Activated CD4-positive, alpha-beta T cell treated with anti-CD3 and anti-CD28 coated beads, Interleukin-2, amount 50 U/mL, for 24 hours (primary cell): ENCODE data around the gene SHMT2.
A peak's percentile ranks its signal among the peaks of the same experiment; 100 is the strongest.

Experiments
- DNase-seq, 2 donors: peaks; one replicate each; pipeline ENCODE4 v3.0.0-alpha.2; 2020; ENCODE audit warnings: low read depth in 1 of 2, low spot score in 1 of 2

The SHMT2 gene

GRCh38 chr12:57238854-57239554 is 9.5 kb downstream of the SHMT2 start:
- peak; percentile 76 to 87 for DNase-seq

- no peak for DNase-seq
These were observed 10.1 kb downstream of the SHMT2 start for GRCh38 chr12:57239587-57240065.

- peak in 1 of 2 donors; percentile 56 for DNase-seq
These were observed 10.8 kb downstream of the SHMT2 start for GRCh38 chr12:57240066-57240921.

- DNase-seq, result no peak
These were observed 11.5 kb downstream of the SHMT2 start for GRCh38 chr12:57240926-57241401.

- DNase-seq, result no peak
These were observed 12.1 kb downstream of the SHMT2 start for GRCh38 chr12:57241402-57242310.

- no peak for DNase-seq
These were observed 12.8 kb downstream of the SHMT2 start for GRCh38 chr12:57242329-57242690.

GRCh38 chr12:57242691-57243454 is 13.4 kb downstream of the SHMT2 start:
- no peak for DNase-seq

GRCh38 chr12:57243521-57244311 is 14.2 kb downstream of the SHMT2 start:
- DNase-seq, result peak; percentile 72 to 73

- DNase-seq, result no peak
These were observed 14.8 kb downstream of the SHMT2 start for GRCh38 chr12:57244312-57244696.

GRCh38 chr12:57247041-57247440 is 17.5 kb downstream of the SHMT2 start:
- DNase-seq, result no peak

- DNase-seq, result no peak
These were observed 19.6 kb downstream of the SHMT2 start for GRCh38 chr12:57248934-57249742.

GRCh38 chr12:57250541-57250940 is 21.0 kb downstream of the SHMT2 start:
- DNase-seq, result no peak

GRCh38 chr12:57250956-57251355 is 21.4 kb downstream of the SHMT2 start, which contains the start of gene STAC3:
STAC3 (minus strand) TSS chr12:57251187; CDS start chr12:57249636, 1,551 bp downstream.
- DNase-seq, result no peak

GRCh38 chr12:57254506-57255280 is 25.2 kb downstream of the SHMT2 start:
- no peak for DNase-seq

GRCh38 chr12:57255916-57256315 is 26.4 kb downstream of the SHMT2 start:
- DNase-seq, result no peak

- no peak for DNase-seq
These were observed 29.8 kb downstream of the SHMT2 start for GRCh38 chr12:57258977-57259970.

- no peak for DNase-seq
These were observed 30.9 kb downstream of the SHMT2 start for GRCh38 chr12:57260366-57260765.
